Ovary (tissue), 3 donors: ENCODE results near the gene VTN.

Source experiments
- CTCF ChIP-seq, 3 donors: fragments of 450-650 bp in 2 of 3; fragments of 200-600 bp in 1 of 3; IDR thresholded peaks; one replicate each; pipeline versions ENCODE4 v1.5.1 to v1.8.0; 2016 to 2022; ENCODE audit warnings: antibody characterized with exemption in 3 of 3, mild to moderate bottlenecking in 1 of 3
- POLR2A ChIP-seq: fragments of 450-650 bp; IDR thresholded peaks from one replicate; pipeline ENCODE4 v1.6.1; 2017; ENCODE audit warnings: antibody characterized with exemption, mild to moderate bottlenecking, moderate library complexity
- donor health status: DM: no; HTN: no; CAD: no.

GRCh38 chr17:28372203-28372944 lies 2.3 kb upstream of the VTN start:
- TF ChIP-seq CTCF (IDR thresholded peaks at IDR 0.05) (no peak), POLR2A (no peak)
